HG03432 (cell line): ENCODE data around the gene NEURL4.

Experiments
- ATAC-seq: cut with Tn5 transposase; IDR thresholded peaks from one replicate; pipeline ENCODE4 v1.9.1; 2021; ENCODE audit warnings: mild to moderate bottlenecking, moderate library complexity; ENCODE audit not compliant: unreplicated experiment

NEURL4 gene

DNA sequence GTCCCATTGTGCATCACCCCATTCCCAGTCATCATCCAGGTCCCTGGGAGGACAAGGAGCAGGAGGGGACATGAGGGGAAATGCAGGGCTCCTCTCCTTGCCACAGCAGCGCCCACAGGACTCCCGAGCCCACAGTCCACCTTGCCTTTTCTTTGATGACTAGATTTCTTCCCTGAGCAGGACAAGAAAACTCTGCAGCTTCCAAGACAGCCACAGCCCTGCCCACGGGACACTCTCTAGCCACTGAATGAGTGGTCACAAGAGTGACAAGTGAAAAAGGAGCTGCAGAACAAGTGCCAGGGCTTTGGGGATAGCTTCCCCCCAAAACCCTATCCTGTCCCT lies 4.7 kb downstream of the NEURL4 start:
- no peak for ATAC-seq

DNA sequence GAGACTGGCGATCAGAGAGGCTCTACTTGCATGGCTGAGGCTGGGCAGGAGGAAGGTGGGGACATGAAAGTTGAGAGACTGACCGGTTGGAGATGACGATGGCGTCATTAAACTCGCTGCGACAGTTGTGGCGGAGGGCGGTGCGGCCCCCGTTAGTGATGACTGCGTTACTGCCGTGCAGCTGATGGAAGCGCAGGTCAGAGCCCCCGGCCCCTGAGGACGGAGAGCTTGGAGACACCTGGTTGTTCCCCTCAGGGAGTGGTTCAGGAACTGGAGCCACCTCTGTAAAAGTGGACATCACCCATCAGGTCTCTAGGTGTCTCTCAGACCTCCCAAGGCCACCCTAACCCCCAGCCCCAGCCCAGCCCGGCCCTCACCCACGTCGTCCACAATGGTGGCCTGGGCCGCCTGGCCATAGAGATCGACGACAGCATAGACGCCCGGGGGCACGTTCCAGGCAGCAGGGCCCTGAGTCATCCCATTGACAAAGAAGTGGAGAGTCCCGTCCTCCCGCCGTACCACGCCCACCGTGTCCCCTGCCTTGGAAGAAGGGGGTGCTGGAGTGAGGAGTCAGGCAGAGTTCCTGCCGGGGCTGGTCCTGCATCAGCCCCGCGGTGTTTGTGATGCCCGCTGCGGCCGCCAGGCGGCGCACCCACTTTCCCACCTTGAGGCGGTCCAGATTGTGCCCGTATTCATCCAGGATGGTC lies 5.3 kb downstream of the NEURL4 start:
- no peak for ATAC-seq

DNA sequence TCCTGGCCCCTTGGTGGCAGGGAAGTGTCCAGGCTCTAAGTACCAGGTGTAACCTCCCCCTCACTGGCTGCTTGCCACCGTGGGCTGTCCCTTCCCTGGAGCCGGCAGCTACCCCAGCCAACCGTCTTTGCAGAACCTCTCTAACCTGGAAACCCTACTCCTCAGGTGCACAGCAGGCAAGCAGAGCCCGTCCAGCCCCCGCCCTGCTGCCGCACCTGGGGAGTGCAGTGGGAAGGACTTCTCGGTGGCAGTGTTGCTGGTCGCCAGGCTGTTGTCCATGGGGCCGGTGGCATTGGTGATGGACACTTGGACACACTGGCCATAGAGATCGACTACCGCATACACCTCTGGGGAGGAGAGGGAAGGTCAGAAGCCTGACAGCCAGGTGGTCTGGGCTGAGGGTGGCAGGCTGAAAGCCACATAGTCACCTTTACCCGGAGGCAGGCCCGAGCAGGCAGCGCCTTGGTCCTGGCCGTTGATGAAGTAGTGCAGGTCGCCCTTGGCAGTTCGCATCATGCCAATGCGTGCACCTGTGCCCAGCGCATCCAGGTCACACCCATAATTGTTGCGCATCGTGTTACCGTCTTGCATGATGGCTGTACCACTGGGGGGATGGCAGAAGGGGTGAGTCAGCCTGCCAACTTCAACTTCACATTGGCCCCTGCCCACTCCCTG lies 6.5 kb downstream of the NEURL4 start:
- ATAC-seq: no peak

DNA sequence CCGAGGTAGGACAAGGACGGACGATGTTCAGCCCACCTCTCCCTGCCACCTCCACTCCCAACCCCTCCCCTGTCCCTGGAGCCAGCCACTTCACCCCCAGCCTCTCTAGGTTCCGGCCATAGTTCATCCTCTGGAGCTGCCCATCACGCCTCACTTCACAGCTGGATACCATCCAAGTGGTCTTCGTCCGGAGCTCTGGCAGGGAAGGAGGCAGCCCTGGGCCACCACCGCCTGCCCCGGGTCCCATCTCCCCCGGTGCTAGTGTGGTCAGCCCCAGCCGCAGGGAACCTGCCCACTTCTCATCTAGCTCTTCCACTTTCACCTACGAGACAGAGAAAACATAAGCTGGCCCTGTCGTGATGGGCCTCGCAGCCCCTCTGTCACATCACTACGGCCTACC lies 7.7 kb downstream of the NEURL4 start:
- ATAC-seq: no peak

DNA sequence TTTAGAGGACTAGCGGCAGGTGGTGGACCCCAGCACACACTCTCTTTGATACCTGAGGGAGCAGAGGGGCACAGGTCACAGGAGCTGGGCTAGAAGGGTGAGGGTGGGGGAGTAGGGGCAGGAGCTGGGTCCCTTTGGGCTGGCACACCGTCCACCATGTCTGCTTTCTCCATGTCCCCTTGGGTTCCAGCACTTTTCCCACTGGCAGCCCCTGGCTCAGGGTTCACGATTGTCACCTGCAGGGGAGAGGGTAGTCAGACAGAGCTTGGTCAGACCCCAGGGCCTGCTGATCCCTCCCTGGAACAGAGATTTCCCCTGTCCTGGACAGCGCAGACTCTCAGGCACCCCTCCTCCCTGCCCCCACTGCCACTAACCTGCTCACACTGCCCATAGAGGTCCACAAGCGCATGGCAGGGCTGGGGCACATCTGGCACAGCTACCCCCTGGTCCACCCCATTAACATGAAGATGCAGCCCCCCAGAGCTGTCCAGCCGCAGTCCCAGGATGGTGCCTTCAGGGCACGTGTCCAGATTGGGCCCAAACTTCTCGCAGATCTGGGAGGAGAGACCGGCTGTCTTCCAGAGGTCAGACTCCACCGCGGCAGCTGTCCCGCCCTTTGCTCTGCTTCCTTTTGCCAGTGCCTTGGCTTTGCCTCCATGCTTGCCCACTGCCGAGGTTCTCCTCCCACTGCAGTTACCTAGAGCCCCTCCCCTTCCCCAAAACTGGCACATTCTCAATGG lies 10.8 kb downstream of the NEURL4 start:
- ATAC-seq: no peak

DNA sequence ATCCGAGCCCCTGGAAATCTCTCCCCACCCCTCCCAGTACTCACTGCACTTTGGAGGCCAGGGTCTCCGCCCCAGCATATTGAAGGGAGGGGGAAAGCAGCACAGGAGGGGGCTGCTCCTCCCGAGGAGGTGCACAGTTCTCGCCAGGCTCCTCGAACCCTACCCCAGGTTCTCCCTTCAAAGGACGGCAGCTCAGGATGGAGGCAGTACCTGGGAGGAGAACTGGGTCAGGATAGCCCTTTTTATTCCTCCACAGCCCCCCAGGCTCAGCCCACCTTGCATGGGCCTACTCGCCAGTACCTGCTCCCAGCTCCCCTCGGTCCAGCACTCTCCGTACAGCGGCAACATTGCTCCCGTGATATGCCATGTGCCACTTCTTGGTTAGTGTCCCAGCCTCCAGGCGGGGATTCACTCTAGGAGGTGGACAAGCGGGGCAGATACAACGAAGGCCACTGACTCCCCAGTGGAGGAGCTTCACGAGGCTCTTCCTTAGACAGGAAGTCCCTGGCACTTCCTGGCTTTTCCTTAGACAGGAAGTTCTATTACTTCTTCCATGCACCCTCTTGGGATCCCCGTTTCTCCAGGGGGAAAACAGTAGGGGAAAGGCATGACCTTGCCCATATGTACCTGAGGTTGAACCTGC lies 11.9 kb downstream of the NEURL4 start:
- no peak for ATAC-seq

DNA sequence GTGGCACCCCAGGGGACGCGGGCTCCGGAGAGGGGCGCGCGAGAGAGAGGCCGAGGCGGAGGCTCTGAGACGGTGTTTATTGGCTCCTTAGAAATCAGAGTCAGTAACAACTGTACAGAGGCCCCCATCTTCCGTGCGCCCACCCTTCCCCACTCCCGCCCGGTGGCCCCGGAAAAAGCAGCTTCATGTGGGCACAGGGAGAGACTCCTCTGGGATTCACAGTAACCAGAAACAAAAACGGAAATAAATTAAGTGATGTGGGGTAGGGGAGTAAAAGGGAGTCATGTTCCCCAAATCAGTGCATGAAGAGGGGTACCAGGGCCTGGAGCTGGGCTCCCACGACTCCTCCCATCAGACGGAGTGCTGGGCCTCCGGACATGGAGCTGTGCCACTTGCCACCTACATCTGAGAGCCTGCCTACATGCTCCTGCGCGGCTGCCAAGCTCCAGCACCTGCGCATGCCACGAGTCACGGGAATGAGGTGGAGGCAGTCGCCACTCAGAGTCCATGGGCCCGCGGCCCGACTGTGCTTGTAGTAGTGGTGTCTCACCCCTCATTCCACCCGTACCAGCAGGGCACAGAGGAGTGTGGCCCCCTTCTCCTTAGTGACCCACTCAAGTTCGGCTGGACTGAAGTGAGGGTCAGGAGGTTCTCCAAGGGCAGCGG lies 13.4 kb downstream of the NEURL4 start:
- no peak for ATAC-seq

DNA sequence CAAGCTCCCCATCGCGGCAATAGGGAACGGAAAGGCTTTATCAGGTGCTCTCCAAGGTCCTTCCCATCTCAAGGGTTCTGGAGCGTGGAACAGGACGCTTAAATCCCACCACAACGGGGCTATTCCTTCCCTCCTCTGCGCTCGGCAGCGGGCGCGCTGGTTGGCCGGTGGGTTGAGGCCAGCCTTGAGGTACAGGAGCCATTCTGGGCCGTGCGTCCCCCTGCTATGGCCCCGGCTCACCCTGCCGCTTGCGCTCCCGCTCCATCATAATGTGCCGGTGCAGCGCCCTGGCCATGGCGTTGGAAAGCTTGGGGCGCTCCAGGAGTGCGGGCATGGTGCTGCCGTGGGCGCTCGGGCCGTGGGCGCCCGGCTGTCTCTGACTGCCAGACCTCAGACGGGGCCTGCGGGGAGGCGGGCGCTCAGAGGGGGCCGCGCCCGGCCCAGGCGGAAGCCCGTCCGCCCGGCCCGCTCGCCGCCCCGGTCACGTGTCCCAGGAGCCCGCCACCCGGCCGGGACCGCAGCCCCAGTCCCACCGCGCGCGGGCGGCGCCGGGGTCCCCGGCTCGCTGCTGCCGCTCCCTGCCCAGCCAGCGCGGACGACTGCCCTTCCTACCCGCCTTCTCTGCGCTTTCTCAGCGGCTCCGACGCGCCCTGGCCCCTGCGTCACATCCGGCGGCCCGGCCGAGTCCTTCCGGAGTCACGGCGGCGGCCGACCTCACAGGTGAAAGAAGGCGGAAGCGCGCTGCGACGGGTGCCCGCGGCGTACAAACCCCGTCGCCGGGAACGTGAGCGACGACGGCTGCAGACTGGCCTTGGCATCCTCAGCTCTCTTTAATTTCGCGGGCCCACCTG lies 14.2 kb downstream of the NEURL4 start, which contains the start of gene GPS2:
Gene GPS2 (minus strand): TSS at position 642 of the 851 bp plus-strand sequence. CDS start 308 bp downstream, at position 334.
- peak; percentile 76 for ATAC-seq

DNA sequence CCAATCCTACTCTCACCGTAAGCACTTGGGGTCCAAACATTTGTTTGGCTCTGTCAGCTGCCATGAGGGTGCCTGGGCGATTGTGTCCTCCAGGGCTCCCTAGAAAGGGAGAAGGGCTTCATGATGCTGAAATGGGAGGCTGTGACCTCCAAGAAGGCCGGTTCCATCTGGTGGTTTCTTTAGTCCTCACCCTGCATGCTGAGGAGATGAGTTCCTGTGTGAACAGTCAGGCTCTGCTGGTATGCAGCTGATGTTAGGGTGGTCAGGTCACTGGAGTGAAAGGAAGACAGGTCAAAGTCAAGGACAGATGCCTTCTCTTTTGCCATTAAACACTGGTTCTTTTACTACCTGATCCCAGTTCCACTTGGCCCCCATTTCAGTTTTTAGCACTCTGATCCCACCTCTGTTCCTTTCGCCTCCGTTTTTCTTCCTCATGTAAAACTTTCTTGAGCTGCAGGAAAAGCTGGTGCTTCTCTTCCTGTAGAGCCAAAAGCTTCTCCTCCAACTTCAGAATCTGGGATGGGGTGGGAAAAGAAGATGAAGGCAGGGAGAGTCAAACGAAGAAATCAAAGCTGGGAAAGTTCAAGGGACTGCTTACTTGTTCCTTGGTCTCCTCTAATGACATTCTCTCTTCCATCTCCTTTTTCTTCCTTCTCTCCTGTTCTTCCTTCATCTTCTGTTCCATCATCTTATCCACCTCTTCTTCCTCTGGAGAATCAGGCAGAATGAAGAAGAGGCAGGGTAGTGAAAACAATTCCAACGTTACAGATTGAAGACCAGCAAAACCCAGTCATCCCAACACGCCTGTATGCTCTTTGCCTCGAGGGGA lies 15.0 kb downstream of the NEURL4 start:
- ATAC-seq: no peak

DNA sequence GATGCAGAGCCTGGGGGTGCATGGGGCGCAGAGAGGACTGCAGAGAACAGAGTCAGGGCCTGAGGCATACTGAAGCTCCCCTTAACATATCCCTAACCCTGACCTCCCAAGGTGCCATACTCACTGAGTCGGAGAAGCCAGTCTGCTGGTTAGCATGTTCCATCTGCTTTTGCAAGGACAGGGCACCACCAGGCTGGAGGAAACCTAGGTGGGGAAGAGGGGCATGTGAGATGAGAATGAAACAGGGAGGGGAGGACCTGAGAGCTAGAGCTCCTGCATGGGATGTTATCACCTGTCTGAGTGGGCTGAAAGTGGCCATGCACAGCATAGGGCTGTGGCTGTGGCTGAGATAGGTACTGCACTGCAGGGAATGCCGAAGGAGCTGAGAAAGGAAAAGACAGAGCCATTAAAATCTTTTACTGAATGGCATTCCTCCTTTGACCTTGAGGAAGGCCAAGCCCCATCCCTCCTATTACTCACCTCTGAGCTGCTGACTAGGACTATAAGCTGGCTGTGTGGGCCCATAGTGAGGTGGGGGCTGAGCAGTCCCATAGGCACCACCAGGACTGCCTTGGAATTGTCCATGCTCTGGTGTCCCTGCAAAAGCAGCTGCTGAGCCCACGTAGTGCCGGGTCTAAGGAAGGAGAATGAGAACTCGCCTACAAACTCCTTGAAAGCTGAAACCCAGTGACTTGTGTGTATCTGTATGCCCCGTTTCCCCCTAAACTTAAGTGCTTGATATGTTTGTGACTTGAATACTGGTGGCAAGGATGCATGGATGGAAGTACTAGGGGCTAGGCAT lies 15.8 kb downstream of the NEURL4 start:
- ATAC-seq: no peak

DNA sequence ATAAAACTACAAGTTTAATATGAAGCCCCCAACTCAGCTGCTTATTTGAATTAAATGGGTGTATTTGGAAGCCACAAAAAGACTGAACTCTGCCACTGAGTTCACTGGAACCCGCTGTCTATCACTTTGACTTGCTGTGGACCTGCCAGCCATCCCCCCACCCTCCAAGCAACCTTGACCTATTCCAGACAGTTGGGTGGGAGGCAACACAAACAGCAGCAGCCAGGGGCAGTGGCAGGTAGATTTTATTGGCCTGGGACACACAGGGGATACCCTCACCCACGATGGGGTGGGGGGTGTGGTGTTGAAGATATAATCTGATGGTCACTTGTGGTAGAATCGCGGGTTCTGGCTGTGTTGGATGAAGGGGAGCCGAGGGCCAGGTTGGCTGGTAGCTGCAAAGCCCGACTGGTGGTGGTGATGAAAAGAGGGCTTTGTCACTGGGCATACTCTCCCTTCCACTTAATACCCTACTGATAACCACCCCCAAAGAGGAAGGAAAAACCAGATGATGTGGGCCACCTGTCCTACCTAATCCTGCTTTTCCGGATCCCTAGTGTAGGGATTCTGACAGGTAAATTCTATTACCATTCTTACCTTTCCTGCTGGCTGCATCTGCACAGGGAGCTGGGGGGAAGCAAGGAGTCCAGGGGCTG lies 16.6 kb downstream of the NEURL4 start:
- ATAC-seq: no peak

DNA sequence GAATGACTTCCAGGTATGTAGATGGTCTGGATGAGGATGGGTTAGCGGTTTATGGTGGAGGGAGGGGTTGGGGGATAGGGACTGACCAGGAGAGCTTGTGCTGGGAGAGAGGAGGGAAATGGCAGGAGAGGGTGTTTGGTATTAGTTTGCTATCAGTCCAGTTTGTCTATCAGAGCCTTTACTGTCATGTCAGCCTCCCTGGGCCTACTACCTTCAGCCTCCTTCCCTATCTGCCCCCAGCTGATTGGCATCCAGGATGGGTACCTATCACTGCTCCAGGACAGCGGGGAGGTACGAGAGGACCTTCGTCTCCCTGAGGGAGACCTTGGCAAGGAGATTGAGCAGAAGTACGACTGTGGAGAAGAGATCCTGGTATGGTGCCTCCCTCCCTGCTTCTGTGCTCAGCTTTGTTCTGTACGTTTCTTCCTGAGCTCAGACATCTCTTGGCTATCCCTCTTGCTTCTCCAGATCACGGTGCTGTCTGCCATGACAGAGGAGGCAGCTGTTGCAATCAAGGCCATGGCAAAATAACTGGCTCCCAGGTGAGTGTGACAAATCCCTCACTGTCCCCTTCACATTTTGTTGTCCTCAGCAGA lies 17.9 kb downstream of the NEURL4 start:
- no peak for ATAC-seq

DNA sequence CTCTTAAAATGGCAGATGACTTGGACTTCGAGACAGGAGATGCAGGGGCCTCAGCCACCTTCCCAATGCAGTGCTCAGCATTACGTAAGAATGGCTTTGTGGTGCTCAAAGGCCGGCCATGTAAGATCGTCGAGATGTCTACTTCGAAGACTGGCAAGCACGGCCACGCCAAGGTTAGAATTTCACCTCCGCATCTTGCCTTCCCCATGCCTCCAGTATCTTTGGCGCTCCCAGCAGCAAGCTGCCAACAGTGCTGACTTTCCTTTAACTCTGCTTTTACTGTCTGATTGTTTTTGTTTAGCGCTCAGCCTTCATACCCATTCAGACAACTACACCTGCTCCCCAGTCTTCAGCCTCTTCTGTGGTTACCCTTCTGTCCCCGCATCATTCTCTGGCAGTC lies 19.5 kb downstream of the NEURL4 start:
- ATAC-seq: no peak

DNA sequence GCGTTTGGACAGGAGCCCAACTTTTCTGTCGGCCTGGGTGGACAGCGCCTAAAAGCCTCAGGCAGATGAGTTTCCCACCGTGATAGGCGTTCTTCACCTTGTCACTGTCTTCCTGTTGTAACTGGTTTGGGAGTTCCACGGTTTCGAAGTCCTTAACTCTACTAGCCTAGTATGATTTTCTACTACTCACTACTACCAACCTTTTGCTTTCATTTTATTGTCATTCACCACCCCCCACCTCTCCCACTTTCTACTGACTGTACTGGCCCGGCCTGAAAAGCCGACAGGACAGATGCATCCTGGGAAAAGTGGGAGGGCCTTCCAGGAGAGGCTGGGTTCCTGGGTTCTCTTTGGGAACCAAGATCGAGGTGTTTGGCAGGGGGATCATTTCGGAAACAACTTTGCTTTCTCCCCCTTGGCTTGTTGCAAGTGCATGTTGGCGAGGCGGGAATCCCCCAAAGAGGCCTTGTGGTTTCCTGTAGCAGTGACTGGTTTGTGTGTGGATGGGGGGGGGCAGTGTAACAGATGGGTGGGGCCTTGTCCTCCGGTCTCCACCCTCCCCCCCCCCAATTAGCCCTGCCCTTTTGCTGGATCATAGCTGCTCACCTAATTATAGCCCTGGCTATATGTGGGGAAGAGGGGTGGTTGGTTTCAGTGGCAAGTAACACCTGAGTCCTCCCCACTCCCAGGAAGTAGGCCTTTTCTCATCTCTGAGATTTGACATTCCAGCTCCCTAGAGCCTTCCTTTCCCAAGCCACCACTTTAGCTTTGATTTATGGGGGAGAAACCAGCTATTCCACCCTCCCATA lies 20.3 kb downstream of the NEURL4 start:
- peak; percentile 17 for ATAC-seq

DNA sequence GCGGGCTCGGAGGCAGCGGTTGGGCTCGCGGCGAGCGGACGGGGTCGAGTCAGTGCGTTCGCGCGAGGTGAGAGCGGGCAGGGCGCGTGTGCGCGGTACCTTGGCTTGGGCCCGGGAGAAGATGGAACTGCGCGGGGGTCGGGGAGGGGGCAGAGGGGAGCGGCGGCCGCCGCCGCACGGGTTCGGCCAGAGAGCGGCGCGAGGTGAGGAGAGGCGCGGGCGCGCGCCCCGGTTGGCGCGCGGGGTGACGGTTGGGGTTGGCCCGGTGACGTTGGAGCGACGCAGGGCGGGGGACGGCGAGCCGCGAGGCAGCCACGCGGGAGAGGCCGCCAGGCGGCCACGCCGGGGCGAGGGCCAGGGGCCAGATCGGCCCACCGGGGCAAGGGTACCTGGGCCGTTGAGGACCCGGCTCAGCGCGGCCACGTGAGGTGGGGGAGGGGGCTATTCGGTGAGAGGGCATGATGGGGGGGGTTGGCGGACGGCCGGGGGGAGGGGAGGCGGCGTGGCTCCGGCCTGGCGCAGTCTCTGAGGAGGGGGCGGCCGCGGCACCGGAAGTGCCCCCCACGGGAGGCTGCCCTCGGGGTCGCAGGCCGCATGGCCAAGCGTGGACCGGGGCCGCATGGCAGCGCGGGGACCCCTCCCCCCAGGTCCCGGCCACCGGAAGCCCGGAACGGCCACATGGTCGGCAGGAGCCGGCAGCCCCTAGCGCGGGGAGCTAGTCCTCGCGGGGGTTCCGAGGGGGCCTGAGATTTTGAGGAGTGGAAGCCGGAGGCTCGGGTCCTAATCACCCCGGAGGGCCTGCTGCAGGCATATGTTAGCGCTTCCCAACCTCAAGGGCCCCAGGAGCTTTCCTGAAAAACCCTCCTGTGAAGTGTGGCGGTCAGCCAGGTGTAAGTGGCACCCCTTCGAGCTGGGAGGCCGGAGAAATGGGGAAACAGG lies 21.2 kb downstream of the NEURL4 start:
- no peak for ATAC-seq
